ENCODE results near the gene SLC35F1. TPM values are rescaled to one million over a fixed set of nuclear protein-coding genes. Genes with fewer than 3 reads are reported as not detected.

The SLC35F1 gene
- under 0.01 TPM in 1 of 2 replicates, not detected in the other for total RNA-seq

GRCh38 chr6:117906958-117907600 lies at the start of gene SLC35F1:
Gene SLC35F1 (plus strand): TSS chr6:117907264.

Other genes with a start within 250 kb of the SLC35F1 start
- gene NUS1, start 231.8 kb upstream of the SLC35F1 start, total RNA-seq, result 8.7 and 19.7 TPM in 2 replicates